NCI-H2196 treated with DMSO at 0.1 percent for 48 hours (cell line): ENCODE results near the gene CCDC116.
A peak's percentile ranks its signal among the peaks of the same experiment; 100 is the strongest.
"Not testable (repeated sequence)": the region's sequence is repeated elsewhere in the genome, so short reads cannot be mapped to it uniquely, and the experiment has no call there.

ENCODE experiments used
- DNase-seq: peaks from one replicate; lab custom pipeline; 2025; ENCODE audit not compliant: unreplicated experiment; lab: John Stamatoyannopoulos, UW

The CCDC116 gene

GRCh38 chr22:21631025-21631424 is 1.5 kb upstream of the CCDC116 start:
- no peak for DNase-seq

GRCh38 chr22:21632931-21633330 is 371 bp downstream of the CCDC116 start:
- DNase-seq = no peak

- no peak for DNase-seq
Measured at GRCh38 chr22:21633481-21633880, 921 bp downstream of the CCDC116 start.

- DNase-seq = no peak
Measured at GRCh38 chr22:21634081-21634480, 1.5 kb downstream of the CCDC116 start.

GRCh38 chr22:21634844-21635243 is 2.3 kb downstream of the CCDC116 start:
- no peak for DNase-seq

GRCh38 chr22:21635771-21636510 is 3.4 kb downstream of the CCDC116 start:
- DNase-seq = no peak

- DNase-seq = no peak
Measured at GRCh38 chr22:21636629-21637218, 4.2 kb downstream of the CCDC116 start.

- DNase-seq = not testable (repeated sequence)
Measured at GRCh38 chr22:21637450-21637849, 4.9 kb downstream of the CCDC116 start.

- DNase-seq = no peak
Measured at GRCh38 chr22:21639359-21639758, 6.8 kb downstream of the CCDC116 start.

- no peak for DNase-seq
Measured at GRCh38 chr22:21640810-21641209, 8.2 kb downstream of the CCDC116 start.

- DNase-seq = no peak
Measured at GRCh38 chr22:21641417-21641788, 8.8 kb downstream of the CCDC116 start.

- peak; percentile 85 for DNase-seq
Measured at GRCh38 chr22:21641789-21642583, 9.4 kb downstream of the CCDC116 start, which contains the start of gene SDF2L1. Gene SDF2L1, plus strand, starts transcription at chr22:21642302. Its CDS starts 35 bp downstream, at chr22:21642337.

GRCh38 chr22:21642584-21643448 is 10.3 kb downstream of the CCDC116 start:
- DNase-seq = peak; percentile 10

- no peak for DNase-seq
Measured at GRCh38 chr22:21643533-21644357, 11.2 kb downstream of the CCDC116 start.

GRCh38 chr22:21645513-21645912 is 13.0 kb downstream of the CCDC116 start:
- not testable (repeated sequence) for DNase-seq

- peak; percentile 43 for DNase-seq
Measured at GRCh38 chr22:21646608-21647590, 14.3 kb downstream of the CCDC116 start.

- no peak for DNase-seq
Measured at GRCh38 chr22:21650280-21650679, 17.7 kb downstream of the CCDC116 start.

GRCh38 chr22:21650823-21651520 is 18.4 kb downstream of the CCDC116 start:
- DNase-seq = no peak
